VCaP (cell line): ENCODE data around the gene PRMT2.

ENCODE experiments used
- H3K27ac ChIP-seq: fragments of 450-650 bp; 2 replicates; pipeline ENCODE4 v1.5.1; 2017
- TF ChIP-seq, protein P1 (sequence below): fragments of 450-650 bp; conservative IDR thresholded peaks from 2 replicates; pipeline ENCODE4 v1.5.1; 2017; ENCODE audit warnings: mild to moderate bottlenecking, moderate library complexity

Gene PRMT2

DNA sequence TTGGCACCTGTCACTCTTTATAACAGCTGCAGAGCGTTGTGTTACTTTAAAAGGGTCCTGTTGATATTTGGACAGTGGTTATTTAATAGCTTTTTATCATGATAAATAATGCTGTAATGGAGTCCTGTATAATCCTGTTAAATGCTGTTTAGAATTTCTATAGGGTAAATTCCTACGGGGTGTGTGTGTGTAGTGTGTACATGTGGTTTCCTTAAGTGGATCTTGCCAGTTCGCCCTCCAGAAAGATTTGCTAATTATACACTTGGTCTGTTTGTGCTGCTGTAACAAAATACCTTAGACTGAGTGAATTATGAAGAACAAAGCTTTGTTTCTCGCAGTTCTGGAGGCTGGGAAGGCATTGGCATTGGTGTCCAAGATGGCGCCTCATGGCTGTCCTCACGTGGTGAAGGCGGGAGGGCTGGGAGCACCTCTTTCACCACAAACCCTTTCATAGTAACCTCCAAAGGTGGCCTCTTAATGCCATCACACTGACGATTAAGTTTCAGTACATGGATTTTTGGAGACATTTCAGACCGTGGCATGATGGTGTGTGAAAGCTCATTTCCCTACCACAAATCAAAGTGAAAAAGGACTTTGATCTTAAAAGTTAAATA, 11.2 kb downstream of the PRMT2 start:
- TF ChIP-seq, protein P1, sequence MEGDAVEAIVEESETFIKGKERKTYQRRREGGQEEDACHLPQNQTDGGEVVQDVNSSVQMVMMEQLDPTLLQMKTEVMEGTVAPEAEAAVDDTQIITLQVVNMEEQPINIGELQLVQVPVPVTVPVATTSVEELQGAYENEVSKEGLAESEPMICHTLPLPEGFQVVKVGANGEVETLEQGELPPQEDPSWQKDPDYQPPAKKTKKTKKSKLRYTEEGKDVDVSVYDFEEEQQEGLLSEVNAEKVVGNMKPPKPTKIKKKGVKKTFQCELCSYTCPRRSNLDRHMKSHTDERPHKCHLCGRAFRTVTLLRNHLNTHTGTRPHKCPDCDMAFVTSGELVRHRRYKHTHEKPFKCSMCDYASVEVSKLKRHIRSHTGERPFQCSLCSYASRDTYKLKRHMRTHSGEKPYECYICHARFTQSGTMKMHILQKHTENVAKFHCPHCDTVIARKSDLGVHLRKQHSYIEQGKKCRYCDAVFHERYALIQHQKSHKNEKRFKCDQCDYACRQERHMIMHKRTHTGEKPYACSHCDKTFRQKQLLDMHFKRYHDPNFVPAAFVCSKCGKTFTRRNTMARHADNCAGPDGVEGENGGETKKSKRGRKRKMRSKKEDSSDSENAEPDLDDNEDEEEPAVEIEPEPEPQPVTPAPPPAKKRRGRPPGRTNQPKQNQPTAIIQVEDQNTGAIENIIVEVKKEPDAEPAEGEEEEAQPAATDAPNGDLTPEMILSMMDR, result no peak
- H3K27ac ChIP-seq, result no peak overlapping the region

DNA sequence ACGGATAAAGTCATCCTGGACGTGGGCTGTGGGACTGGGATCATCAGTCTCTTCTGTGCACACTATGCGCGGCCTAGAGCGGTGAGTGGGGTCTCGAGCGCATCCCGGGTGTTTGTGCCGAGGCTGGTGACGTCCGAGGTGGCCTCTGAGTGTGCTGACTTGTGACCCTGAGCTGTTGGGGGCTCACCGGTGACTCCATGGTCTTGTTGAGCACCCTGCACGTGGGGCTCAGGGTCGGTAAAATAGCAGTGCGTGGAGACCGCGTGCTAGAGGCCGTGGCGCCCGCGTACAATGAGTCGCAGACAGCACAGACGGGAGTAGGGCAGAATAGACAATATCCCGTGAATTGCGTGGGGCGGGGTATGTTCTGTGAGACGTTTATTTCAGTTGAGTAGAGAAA, 13.1 kb downstream of the PRMT2 start:
- TF ChIP-seq, protein P1, result no peak
- no peak overlapping the region for H3K27ac ChIP-seq

GRCh38 chr21:46649356-46649755, 13.9 kb downstream of the PRMT2 start:
- TF ChIP-seq, protein P1, result no peak
- H3K27ac ChIP-seq, result no peak overlapping the region

DNA sequence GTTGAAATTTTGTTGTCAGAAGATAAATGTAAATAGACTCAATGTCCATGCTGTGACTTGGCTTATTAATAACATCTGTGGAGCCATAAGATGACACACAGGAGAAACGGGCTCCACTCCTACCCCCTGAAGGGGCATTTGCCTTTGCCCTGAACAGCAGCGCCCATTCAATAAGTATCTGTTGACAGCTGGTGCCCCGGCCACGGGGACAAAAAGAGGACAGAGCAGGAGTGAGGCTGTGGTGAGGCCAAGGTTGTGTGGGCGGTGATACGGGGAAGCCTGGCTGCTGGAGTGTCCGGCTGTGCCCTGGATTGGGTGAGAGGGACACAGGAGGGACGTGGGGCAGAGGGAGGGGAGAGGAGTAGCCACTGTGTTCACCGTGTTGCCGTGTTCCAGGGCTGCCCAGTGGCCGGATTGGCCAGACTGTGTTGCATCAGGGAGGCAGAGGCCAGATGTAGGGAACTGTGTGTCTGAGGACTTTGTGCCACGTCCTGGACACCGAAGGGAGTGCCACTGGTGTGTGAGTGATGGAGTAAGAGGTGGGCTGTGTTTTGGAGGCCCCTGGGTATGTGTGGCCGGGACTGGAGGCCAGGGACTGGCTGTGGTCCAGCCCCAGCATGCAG, 15.1 kb downstream of the PRMT2 start:
- H3K27ac ChIP-seq, result no peak overlapping the region
- TF ChIP-seq, protein P1, result no peak

DNA sequence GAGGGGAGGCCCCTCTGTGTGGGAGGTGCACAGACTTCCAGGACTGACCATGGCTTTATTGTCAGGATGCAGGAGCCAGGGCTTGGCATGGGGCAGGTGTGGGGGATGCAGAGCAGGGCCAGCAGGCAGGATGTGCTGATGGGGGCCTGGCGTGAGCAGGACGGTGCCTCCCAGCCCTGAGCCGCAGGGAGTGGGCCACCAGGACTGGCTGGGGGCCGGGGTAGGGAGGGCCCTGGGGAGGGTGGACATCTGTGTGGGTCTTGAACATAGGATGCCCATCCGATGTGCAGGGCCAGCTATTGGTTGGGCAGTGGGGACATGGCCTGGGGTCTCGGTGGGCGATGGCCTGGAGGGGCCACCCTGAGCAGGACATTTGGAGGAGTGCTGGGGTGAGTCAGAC, 15.6 kb downstream of the PRMT2 start:
- no peak overlapping the region for H3K27ac ChIP-seq
- TF ChIP-seq, protein P1, result no peak

DNA sequence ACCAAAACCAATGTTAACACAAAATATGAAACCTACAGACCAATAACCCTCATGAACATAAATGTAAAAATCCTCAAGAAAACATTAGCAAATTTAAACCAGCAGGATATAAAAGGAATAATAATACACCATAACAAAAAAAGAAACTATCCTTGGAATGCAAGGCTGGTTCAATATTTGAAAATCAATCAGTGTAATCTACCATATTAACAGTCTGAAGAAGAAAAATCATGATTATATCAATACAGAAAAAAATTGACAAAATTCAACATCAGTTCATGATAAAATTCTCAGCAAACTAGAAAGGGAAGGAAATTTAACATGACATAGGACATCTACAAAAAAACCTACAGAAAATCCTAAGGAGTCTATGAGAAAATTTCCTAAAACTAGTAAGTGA, 19.8 kb downstream of the PRMT2 start:
- H3K27ac ChIP-seq, result no peak overlapping the region
- TF ChIP-seq, protein P1, result no peak

DNA sequence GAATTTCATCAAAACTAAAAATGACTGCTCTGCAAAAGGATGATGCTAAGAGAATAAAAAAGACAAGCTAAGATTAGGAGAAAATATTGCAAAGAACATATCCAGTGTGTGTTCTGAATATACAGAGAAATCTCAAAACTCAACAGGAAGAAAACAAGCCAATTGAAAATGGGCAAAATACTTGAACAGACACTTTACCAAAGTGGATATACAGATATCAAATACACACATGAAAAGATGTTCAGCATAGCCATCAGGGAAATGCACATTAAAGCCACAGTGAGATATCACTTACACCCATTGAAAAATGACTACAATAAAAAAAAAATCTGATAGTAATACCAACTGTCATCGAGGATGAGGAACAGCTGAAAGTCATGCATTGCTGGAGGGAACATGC, 21.3 kb downstream of the PRMT2 start:
- H3K27ac ChIP-seq, result no peak overlapping the region
- TF ChIP-seq, protein P1, result no peak
